GM13976 (cell line): ENCODE data around the gene UNC13C.

Experiments
- DNase-seq: peaks from one replicate; pipeline ENCODE4 v3.0.0; 2012; ENCODE audit warnings: low spot score
- in situ Hi-C: fragments of 300-500 bp; cut with MboI; formaldehyde crosslinking; loops from one replicate; pipeline ENCODE4 v1.12.0; 2022; ENCODE audit warnings: low sequenced_read_pairs, mixed read lengths, inconsistent platforms; ENCODE audit not compliant: unreplicated experiment
- TF ChIP-seq, protein P1 (sequence below): IDR thresholded peaks from 2 replicates; pipeline ENCODE4 v1.5.1; 2012; ENCODE audit warnings: borderline replicate concordance, mild to moderate bottlenecking; ENCODE audit not compliant: insufficient read depth; ENCODE audit errors: extremely low read depth, missing control alignments, control extremely low read depth

The UNC13C gene

DNA sequence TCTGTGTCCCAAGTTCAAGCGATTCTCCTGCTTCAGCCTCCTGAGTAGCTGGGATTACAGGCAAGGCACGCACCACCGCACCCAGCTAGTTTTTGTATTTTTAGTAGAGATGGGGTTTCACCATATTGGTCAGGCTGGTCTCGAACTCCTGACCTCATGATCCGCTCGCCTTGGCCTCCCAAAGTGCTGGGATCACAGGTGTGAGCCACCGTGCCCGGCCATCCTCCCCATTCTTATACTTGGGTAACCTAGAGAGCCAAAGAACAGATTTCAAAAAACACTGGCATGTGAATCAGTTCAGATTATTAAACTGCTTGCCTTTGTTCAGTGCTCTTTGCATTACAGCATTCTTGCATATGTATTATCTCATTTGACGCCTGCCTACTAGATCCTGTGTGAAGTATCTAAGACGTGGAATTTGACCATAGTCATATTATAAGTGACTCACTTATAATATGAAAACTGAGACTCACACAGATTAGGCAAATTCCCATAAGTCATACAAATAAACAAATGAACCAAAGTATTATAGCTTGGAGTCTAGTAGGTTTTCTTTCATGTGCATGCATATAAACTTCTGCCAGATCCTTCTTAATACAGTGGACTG is 123.5 kb downstream of the UNC13C start:
- TF ChIP-seq, protein P1, sequence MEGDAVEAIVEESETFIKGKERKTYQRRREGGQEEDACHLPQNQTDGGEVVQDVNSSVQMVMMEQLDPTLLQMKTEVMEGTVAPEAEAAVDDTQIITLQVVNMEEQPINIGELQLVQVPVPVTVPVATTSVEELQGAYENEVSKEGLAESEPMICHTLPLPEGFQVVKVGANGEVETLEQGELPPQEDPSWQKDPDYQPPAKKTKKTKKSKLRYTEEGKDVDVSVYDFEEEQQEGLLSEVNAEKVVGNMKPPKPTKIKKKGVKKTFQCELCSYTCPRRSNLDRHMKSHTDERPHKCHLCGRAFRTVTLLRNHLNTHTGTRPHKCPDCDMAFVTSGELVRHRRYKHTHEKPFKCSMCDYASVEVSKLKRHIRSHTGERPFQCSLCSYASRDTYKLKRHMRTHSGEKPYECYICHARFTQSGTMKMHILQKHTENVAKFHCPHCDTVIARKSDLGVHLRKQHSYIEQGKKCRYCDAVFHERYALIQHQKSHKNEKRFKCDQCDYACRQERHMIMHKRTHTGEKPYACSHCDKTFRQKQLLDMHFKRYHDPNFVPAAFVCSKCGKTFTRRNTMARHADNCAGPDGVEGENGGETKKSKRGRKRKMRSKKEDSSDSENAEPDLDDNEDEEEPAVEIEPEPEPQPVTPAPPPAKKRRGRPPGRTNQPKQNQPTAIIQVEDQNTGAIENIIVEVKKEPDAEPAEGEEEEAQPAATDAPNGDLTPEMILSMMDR = no peak
- in situ Hi-C loops = no loop called here
- no peak for DNase-seq

DNA sequence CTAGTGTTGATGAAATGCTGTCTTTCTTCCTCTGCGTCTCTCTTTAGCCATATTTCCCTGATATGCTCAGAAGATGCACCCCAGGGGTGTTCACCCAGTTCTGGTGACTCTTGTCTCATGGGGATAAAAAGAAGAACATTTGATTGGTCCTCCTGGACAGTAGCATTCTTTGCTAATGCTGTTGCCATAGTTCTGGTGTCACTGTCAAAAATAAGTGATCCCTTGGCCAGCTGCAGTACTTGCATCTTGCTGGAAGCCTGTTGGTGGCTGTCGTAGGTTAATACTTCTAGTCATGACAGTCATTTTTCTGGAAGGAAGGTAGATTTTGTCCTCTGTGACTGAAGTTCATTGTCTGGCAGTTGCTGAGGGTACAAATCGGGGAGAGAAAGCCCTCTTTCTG is 124.5 kb downstream of the UNC13C start:
- TF ChIP-seq, protein P1 = no peak
- in situ Hi-C loops = no loop called here
- no peak for DNase-seq

DNA sequence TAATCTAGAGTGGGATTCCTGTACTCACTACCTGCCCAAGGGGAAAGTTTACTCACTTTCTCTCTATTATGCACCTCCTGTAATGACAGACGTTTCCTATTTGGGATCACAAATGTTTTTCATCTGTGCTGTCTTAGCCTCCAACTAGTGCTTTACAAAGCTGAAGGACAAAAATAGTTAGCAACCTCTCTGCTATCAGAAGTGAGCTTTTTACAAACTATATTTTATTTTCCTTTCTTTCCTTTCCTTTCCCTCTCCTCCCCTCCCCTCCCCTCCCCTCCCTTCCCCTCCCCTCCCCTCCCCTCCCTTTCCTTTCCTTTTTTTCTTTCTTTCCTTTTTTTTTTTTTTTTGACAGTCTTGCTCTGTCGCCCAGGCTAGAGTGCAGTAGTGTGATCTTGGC is 130.8 kb downstream of the UNC13C start:
- in situ Hi-C loops = no loop called here
- no peak for DNase-seq
- TF ChIP-seq, protein P1 = no peak

DNA sequence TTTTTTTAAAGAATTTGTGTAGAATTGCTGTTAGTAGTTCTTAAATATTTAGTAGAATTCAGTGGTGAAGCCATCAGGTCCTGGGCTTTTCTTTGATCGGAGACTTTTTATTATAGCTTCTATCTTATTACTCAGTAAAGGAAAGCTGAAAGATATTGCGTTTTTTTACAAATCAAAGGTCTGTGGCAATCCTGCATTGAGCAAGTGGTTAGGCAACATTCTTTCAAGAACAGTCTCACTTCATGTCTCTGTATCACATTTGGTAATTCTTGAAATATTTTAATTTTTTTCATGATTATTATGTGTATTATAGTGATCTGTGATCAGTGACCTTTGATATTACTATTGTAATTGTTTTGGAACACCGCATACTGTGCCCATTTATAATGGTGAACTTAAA is 140.8 kb downstream of the UNC13C start:
- TF ChIP-seq, protein P1 = no peak
- in situ Hi-C loops = no loop called here
- no peak for DNase-seq

DNA sequence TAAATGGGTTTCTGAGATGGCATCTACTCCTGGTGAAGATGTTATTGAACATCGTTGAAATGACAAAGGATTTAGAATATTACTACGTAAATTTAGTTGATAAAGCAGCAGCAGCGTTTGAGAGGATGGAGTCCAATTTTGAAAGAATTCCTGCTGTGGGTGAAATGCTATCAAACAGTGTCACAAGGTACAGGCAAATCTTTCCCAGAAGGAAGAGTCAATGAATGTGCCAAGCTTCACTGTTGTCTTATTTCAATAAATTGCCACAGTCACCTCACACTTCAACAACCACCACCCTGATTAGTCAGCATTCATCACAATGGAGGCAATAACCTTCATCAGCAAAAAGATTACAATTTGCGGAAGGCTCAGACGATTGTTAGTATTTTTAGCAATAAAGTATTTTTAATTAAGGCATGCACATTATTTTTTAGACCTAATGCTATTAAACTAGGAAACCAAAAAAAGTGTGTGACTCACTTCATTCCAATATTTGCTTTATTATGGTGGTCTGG is 142.8 kb downstream of the UNC13C start:
- TF ChIP-seq, protein P1 = no peak
- in situ Hi-C loops = no loop called here
- no peak for DNase-seq

DNA sequence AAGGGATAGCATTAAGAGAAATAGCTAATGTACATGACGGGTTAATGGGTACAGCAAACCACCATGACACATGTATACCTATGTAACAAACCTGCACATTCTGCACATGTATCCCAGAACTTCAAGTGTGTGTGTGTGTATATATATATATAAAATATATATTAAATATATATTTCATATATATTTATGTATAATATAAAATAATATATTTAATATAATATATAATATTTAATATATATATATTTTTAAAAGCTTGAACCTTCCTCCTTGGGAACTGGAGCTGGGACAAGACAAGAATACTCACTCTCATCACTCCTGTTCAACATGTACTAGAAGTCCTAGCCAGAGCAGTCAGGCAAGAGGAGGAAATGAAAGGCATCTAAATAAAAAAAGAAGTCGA is 149.3 kb downstream of the UNC13C start:
- TF ChIP-seq, protein P1 = no peak
- in situ Hi-C loops = no loop called here
- DNase-seq = no peak
